HL-60 (cell line): Measurements from ENCODE around the gene MICA.

Experiments used
- POLR2AphosphoS5 ChIP-seq: IDR thresholded peaks from 2 replicates; pipeline ENCODE4 v1.6.1; 2012; ENCODE audit warnings: low read depth
- TF ChIP-seq, protein P1 (sequence below): IDR thresholded peaks from one replicate; pipeline ENCODE4 v1.5.1; 2011; ENCODE audit warnings: low read length, control low read depth, inconsistent platforms; ENCODE audit not compliant: insufficient read depth

- TF ChIP-seq POLR2AphosphoS5: no peak
- TF ChIP-seq, protein P1, sequence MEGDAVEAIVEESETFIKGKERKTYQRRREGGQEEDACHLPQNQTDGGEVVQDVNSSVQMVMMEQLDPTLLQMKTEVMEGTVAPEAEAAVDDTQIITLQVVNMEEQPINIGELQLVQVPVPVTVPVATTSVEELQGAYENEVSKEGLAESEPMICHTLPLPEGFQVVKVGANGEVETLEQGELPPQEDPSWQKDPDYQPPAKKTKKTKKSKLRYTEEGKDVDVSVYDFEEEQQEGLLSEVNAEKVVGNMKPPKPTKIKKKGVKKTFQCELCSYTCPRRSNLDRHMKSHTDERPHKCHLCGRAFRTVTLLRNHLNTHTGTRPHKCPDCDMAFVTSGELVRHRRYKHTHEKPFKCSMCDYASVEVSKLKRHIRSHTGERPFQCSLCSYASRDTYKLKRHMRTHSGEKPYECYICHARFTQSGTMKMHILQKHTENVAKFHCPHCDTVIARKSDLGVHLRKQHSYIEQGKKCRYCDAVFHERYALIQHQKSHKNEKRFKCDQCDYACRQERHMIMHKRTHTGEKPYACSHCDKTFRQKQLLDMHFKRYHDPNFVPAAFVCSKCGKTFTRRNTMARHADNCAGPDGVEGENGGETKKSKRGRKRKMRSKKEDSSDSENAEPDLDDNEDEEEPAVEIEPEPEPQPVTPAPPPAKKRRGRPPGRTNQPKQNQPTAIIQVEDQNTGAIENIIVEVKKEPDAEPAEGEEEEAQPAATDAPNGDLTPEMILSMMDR: no peak
Observed at GRCh38 chr6:31464252-31465184, 61.1 kb downstream of the MICA start.
